GM12892 (cell line): Measurements from ENCODE around the gene SPATA6L.

ENCODE experiments used
- POLR2A ChIP-seq: IDR thresholded peaks from 2 replicates; pipeline ENCODE4 v1.6.1; 2011; ENCODE audit warnings: low read depth, low read length, control low read depth
- POLR2AphosphoS5 ChIP-seq: IDR thresholded peaks from 2 replicates; pipeline ENCODE4 v1.6.1; 2011; ENCODE audit warnings: low read depth, low read length, control low read depth
- TAF1 ChIP-seq: IDR thresholded peaks from 2 replicates; pipeline ENCODE4 v1.6.1; 2011; ENCODE audit warnings: low read depth, mild to moderate bottlenecking, control low read depth, low read length, borderline replicate concordance

DNA sequence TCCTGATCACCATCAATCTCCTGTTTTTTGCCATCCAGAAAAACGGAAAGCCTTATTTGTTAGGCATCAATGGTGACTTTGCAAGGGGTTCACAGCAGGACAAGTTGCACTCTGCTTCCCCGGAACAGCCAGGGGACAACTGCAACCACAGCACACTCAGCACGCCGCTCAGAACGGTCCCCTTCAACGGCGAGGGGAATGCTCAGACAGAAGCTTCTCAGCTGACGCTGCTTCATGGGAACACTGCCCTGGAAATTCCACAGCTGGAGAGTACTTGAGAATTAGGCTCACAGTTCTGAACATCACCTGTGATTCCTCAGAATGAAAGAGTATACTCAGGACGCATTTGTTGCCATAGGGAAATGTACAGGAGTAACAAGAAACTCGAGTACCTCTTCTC, 44.3 kb downstream of the SPATA6L start:
- TF ChIP-seq TAF1: no peak
- no peak for TF ChIP-seq POLR2AphosphoS5
- no peak for TF ChIP-seq POLR2A
